ENCODE data around the gene SBF2.

DNA sequence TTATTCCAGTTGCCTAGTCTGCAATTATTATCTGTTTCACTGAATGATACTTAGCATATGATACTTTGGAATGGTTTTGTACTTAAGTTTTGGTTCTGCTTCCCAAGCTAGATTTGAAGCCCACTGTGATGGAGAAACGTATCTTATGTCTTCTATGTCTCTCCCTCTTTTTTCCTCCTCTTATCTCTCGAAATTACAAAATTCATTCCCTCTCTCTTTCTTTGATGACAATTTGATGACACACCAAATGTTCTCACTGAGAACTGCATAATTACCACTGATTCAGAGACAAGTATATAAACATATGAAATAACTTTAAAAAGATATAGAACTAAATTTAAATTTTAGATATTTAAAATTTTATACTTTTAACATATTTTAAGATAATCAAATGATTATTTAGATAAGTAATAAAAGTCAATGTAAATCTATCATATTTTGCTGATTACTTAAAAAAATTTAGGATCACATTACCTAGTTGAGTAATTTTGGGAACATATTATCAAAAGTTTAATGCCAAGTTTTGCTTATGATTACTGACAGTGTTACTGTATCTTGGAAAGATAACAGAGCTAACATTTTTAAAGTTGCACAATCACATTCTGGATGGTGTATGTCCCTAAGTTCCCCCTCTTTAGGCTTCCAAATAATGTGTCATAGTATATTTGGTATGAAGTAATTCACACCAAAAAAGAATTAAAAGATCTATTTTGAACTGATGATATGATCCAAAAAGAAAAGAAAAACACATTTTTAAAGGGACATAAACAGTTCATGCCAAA, 255.3 kb downstream of the SBF2 start:
- TF ChIP-seq, protein P1, sequence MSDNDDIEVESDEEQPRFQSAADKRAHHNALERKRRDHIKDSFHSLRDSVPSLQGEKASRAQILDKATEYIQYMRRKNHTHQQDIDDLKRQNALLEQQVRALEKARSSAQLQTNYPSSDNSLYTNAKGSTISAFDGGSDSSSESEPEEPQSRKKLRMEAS (IDR thresholded peaks at IDR 0.05; ENCODE audit: insufficient read depth, insufficient read length): no peak
- TF ChIP-seq POLR2A (IDR thresholded peaks at IDR 0.05; ENCODE audit: low read depth, low read length) (no peak), FOS (IDR thresholded peaks at IDR 0.05; ENCODE audit: borderline replicate concordance, insufficient read depth, low read length) (no peak), JUN (IDR thresholded peaks at IDR 0.05; ENCODE audit: borderline replicate concordance, insufficient read depth, insufficient read length, low read depth) (no peak), EZH2 (IDR thresholded peaks at IDR 0.05; ENCODE audit: borderline replicate concordance, low read depth, low read length, severe bottlenecking) (no peak), POLR2AphosphoS5 (IDR thresholded peaks at IDR 0.05; ENCODE audit: insufficient read depth, low read depth, low read length) (no peak), MYC (IDR thresholded peaks at IDR 0.05; ENCODE audit: low read depth, low read length) (no peak), GATA2 (IDR thresholded peaks at IDR 0.05; ENCODE audit: insufficient read depth, insufficient read length, low read depth, low read length) (no peak)
- TF ChIP-seq, protein P2, sequence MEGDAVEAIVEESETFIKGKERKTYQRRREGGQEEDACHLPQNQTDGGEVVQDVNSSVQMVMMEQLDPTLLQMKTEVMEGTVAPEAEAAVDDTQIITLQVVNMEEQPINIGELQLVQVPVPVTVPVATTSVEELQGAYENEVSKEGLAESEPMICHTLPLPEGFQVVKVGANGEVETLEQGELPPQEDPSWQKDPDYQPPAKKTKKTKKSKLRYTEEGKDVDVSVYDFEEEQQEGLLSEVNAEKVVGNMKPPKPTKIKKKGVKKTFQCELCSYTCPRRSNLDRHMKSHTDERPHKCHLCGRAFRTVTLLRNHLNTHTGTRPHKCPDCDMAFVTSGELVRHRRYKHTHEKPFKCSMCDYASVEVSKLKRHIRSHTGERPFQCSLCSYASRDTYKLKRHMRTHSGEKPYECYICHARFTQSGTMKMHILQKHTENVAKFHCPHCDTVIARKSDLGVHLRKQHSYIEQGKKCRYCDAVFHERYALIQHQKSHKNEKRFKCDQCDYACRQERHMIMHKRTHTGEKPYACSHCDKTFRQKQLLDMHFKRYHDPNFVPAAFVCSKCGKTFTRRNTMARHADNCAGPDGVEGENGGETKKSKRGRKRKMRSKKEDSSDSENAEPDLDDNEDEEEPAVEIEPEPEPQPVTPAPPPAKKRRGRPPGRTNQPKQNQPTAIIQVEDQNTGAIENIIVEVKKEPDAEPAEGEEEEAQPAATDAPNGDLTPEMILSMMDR (IDR thresholded peaks at IDR 0.05; ENCODE audit: extremely low read depth in 1 of 2, insufficient read depth in 1 of 2, low read depth in 1 of 2, low read length in 2 of 2): no peak
